WTC11 (cell line): ENCODE results near the gene TXNRD2. TPM values are rescaled to one million over a fixed set of nuclear protein-coding genes. Genes with fewer than 3 reads are reported as not detected.

Experiments used
- ATAC-seq: fragments of 200-7000 bp; cut with Tn5 transposase; 2 replicates; pipeline ENCODE4 v1.10.0; 2021; ENCODE audit warnings: mild to moderate bottlenecking, moderate library complexity
- CTCF ChIA-PET: fragments of 300-600 bp; sonication (Branson Sonifier 250); formaldehyde crosslinking; loops from one replicate; lab custom pipeline; 2021; ENCODE audit warnings: antibody characterized with exemption; lab: Charles Lee
- POLR2A ChIA-PET: fragments of 350-600 bp; sonication (Branson Sonifier 250); formaldehyde crosslinking; loops from one replicate; lab custom pipeline; 2021; ENCODE audit warnings: antibody characterized with exemption; lab: Charles Lee
- DNase-seq: peaks from one replicate; pipeline ENCODE4 v3.0.0; 2021; ENCODE audit warnings: low spot score
- H3K27ac Mint-ChIP-seq: 2 replicates; pipeline ENCODE4 v1.8.0; 2021; ENCODE audit warnings: mixed read lengths
- H3K27me3 Mint-ChIP-seq: 2 replicates; pipeline ENCODE4 v1.8.0; 2021; ENCODE audit warnings: low read depth, mild to moderate bottlenecking, moderate library complexity, mixed read lengths
- H3K36me3 Mint-ChIP-seq: 2 replicates; pipeline ENCODE4 v1.8.0; 2021; ENCODE audit warnings: mixed read lengths
- H3K4me1 Mint-ChIP-seq: 2 replicates; pipeline ENCODE4 v1.8.0; 2022; ENCODE audit warnings: mixed read lengths
- H3K4me3 Mint-ChIP-seq: 2 replicates; pipeline ENCODE4 v1.8.0; 2021; ENCODE audit warnings: mild to moderate bottlenecking, moderate library complexity, mixed read lengths
- H3K9me3 Mint-ChIP-seq: 2 replicates; pipeline ENCODE4 v1.8.0; 2021; ENCODE audit warnings: mixed read lengths
- CREM ChIP-seq: sonication (generic); formaldehyde crosslinking; IDR thresholded peaks from 2 replicates; pipeline ENCODE4 v1.8.1; 2022; ENCODE audit warnings: mild to moderate bottlenecking, missing genetic modification reagents, moderate library complexity
- GABPB1 ChIP-seq: sonication (generic); formaldehyde crosslinking; IDR thresholded peaks from 2 replicates; pipeline ENCODE4 v1.8.1; 2023; ENCODE audit warnings: mild to moderate bottlenecking, missing genetic modification reagents
- GTF2I ChIP-seq: fragments of 250-450 bp; sonication (Bioruptor Pico); conservative IDR thresholded peaks from 2 replicates; pipeline ENCODE4 v1.4.0; 2021; ENCODE audit warnings: mild to moderate bottlenecking
- KAT7 ChIP-seq: sonication (generic); formaldehyde crosslinking; IDR thresholded peaks from 2 replicates; pipeline ENCODE4 v1.8.1; 2023; ENCODE audit warnings: missing genetic modification reagents, mild to moderate bottlenecking, borderline replicate concordance
- MAX ChIP-seq: sonication (generic); formaldehyde crosslinking; IDR thresholded peaks from 2 replicates; pipeline ENCODE4 v1.8.0; 2022; ENCODE audit warnings: mild to moderate bottlenecking, missing genetic modification reagents
- MYBL2 ChIP-seq: sonication (generic); formaldehyde crosslinking; IDR thresholded peaks from 2 replicates; pipeline ENCODE4 v1.8.1; 2023; ENCODE audit warnings: mild to moderate bottlenecking, moderate library complexity, missing genetic modification reagents
- NR1H2 ChIP-seq: sonication (generic); formaldehyde crosslinking; IDR thresholded peaks from 2 replicates; pipeline ENCODE4 v1.9.0; 2021; ENCODE audit warnings: mild to moderate bottlenecking, moderate library complexity, missing genetic modification reagents
- NR3C1 ChIP-seq: sonication (generic); formaldehyde crosslinking; conservative IDR thresholded peaks from 2 replicates; pipeline ENCODE4 v1.8.1; 2023; ENCODE audit warnings: low read depth, mild to moderate bottlenecking, missing genetic modification reagents
- OVOL2 ChIP-seq: fragments of 250-450 bp; sonication (Bioruptor Pico); IDR thresholded peaks from 2 replicates; pipeline ENCODE4 v1.9.0; 2021; ENCODE audit warnings: mild to moderate bottlenecking, borderline replicate concordance
- SP1 ChIP-seq: sonication (generic); formaldehyde crosslinking; conservative IDR thresholded peaks from 2 replicates; pipeline ENCODE4 v1.8.1; 2022; ENCODE audit warnings: missing genetic modification reagents
- ZNF138 ChIP-seq: sonication (generic); formaldehyde crosslinking; conservative IDR thresholded peaks from 2 replicates; pipeline ENCODE4 v1.8.1; 2022; ENCODE audit warnings: mild to moderate bottlenecking, moderate library complexity, missing genetic modification reagents
- total RNA-seq: library from RNA; stranded (reverse); gene quantifications from 3 replicates; pipeline ENCODE4 v1.2.3, GENCODE V29; 2021
- TF ChIP-seq, protein P1 (sequence below): fragments of 200-600 bp; IDR thresholded peaks from 2 replicates; pipeline ENCODE4 v1.8.0; 2022; ENCODE audit warnings: antibody characterized with exemption
- TF ChIP-seq, protein P2 (sequence below): sonication (generic); formaldehyde crosslinking; IDR thresholded peaks from 2 replicates; pipeline ENCODE4 v1.8.0; 2022; ENCODE audit warnings: mild to moderate bottlenecking, missing genetic modification reagents
- TF ChIP-seq, protein P3 (sequence below): sonication (generic); formaldehyde crosslinking; IDR thresholded peaks from 2 replicates; pipeline ENCODE4 v1.8.0; 2023; ENCODE audit warnings: missing genetic modification reagents
- TF ChIP-seq, protein P4 (sequence below): fragments of 250-450 bp; sonication (Bioruptor Pico); IDR thresholded peaks from 2 replicates; pipeline ENCODE4 v2.1.2; 2022; ENCODE audit warnings: mild to moderate bottlenecking, moderate library complexity

The TXNRD2 gene
- total RNA-seq, 1 experiment from 2014 or later: 15.9 TPM

DNA sequence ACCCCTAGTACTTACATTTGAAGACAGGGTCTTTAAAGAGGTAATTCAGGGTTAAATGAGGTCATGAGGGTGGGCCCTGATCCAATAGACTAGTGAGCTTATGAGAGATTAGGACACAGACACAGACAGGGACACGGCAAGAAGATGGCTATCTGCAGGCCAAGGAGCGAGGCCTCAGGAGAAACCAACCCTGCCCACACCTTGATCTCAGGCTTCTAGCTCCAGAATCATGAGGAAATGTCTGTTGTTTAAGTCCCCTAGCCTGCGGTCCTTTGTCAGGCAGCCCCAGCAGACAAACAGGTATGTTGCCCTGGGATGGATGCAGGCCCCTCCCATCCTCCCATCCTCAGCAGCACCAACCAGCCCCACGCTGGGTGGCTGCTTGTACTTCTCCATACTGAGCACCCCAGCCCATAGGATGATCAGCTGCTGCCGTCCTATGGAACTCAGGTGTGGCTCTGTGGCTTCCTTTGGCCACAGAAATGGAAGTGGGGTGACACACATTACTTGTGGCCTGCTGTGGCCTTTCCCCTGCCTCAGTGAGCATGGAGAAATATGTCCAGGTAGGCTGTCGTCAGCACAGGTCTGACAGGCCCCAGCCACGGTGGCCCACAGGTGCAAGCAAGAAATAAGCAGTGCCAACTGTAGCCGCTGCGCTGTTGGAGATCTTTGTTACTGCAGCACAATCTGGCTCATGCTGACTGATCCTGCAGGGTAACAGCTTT is 94.8 kb downstream of the TXNRD2 start:
- DNase-seq (no peak), ATAC-seq (no peak)
- H3K27ac Mint-ChIP-seq: no peak overlapping the region
- CTCF ChIA-PET: interaction anchor here (0.6 kb wide), 1 partner anchor 22 kb away, joined by 3 read pairs; no protein-coding TSS in a partner anchor
- H3K27me3 Mint-ChIP-seq: no peaks in the 10 kb centered on the region
- TF ChIP-seq OVOL2 (CRISPR knock-in tag) (no peak), GTF2I (CRISPR knock-in tag) (no peak), KAT7 (CRISPR knock-in tag) (no peak), SP1 (no peak), GABPB1 (no peak), NR3C1 (no peak), ZNF138 (CRISPR knock-in tag) (no peak), MYBL2 (no peak)
- TF ChIP-seq, protein P1, sequence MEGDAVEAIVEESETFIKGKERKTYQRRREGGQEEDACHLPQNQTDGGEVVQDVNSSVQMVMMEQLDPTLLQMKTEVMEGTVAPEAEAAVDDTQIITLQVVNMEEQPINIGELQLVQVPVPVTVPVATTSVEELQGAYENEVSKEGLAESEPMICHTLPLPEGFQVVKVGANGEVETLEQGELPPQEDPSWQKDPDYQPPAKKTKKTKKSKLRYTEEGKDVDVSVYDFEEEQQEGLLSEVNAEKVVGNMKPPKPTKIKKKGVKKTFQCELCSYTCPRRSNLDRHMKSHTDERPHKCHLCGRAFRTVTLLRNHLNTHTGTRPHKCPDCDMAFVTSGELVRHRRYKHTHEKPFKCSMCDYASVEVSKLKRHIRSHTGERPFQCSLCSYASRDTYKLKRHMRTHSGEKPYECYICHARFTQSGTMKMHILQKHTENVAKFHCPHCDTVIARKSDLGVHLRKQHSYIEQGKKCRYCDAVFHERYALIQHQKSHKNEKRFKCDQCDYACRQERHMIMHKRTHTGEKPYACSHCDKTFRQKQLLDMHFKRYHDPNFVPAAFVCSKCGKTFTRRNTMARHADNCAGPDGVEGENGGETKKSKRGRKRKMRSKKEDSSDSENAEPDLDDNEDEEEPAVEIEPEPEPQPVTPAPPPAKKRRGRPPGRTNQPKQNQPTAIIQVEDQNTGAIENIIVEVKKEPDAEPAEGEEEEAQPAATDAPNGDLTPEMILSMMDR: no peak
- TF ChIP-seq, protein P2, sequence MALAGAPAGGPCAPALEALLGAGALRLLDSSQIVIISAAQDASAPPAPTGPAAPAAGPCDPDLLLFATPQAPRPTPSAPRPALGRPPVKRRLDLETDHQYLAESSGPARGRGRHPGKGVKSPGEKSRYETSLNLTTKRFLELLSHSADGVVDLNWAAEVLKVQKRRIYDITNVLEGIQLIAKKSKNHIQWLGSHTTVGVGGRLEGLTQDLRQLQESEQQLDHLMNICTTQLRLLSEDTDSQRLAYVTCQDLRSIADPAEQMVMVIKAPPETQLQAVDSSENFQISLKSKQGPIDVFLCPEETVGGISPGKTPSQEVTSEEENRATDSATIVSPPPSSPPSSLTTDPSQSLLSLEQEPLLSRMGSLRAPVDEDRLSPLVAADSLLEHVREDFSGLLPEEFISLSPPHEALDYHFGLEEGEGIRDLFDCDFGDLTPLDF (CRISPR knock-in tag): no peak
- TF ChIP-seq, protein P3, sequence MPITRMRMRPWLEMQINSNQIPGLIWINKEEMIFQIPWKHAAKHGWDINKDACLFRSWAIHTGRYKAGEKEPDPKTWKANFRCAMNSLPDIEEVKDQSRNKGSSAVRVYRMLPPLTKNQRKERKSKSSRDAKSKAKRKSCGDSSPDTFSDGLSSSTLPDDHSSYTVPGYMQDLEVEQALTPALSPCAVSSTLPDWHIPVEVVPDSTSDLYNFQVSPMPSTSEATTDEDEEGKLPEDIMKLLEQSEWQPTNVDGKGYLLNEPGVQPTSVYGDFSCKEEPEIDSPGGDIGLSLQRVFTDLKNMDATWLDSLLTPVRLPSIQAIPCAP (CRISPR knock-in tag): no peak
- peaks cover 9% of the 10 kb centered on the region for H3K4me1 Mint-ChIP-seq
- no peak overlapping the region for H3K4me3 Mint-ChIP-seq
- POLR2A ChIA-PET: no interaction called here
- H3K9me3 Mint-ChIP-seq: peaks cover 9% of the 10 kb centered on the region
- peaks cover 28% of the 10 kb centered on the region for H3K36me3 Mint-ChIP-seq

GRCh38 chr22:19845054-19845722 is 96.4 kb downstream of the TXNRD2 start:
- Mint-ChIP-seq H3K27me3 (no peaks in the 10 kb centered on the region), H3K4me3 (no peak overlapping the region), H3K27ac (peak overlapping the region; percentile 71; the same call in 1 of the 2 replicates), H3K4me1 (peaks cover 9% of the 10 kb centered on the region), H3K9me3 (peaks cover 9% of the 10 kb centered on the region), H3K36me3 (peaks cover 22% of the 10 kb centered on the region)
- POLR2A ChIA-PET: no interaction called here
- CTCF ChIA-PET: interaction anchor here (1.0 kb wide), 1 partner anchor 102 kb away, joined by 5 read pairs; no protein-coding TSS in a partner anchor
- TF ChIP-seq NR1H2 (CRISPR knock-in tag): no peak
- TF ChIP-seq, protein P4, sequence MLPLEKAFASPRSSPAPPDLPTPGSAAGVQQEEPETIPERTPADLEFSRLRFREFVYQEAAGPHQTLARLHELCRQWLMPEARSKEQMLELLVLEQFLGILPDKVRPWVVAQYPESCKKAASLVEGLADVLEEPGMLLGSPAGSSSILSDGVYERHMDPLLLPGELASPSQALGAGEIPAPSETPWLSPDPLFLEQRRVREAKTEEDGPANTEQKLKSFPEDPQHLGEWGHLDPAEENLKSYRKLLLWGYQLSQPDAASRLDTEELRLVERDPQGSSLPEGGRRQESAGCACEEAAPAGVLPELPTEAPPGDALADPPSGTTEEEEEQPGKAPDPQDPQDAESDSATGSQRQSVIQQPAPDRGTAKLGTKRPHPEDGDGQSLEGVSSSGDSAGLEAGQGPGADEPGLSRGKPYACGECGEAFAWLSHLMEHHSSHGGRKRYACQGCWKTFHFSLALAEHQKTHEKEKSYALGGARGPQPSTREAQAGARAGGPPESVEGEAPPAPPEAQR: no peak
- TF ChIP-seq GABPB1: no peak
- TF ChIP-seq MAX (CRISPR knock-in tag): no peak
- no peak for TF ChIP-seq CREM (CRISPR knock-in tag)
- TF ChIP-seq ZNF138 (CRISPR knock-in tag): no peak
- peak; percentile 59 for ATAC-seq
- DNase-seq: no peak
